HAP-1 (cell line): Measurements from ENCODE around the gene RHD.
A peak's percentile ranks its signal among the peaks of the same experiment; 100 is the strongest.
"Not testable (repeated sequence)": the region's sequence is repeated elsewhere in the genome, so short reads cannot be mapped to it uniquely, and the experiment has no call there.

Experiments used
- DNase-seq, 2 experiments: peaks; one replicate each; pipeline ENCODE4 v3.0.0-alpha.2; 2016 to 2020; ENCODE audit warnings: low spot score in 2 of 2
- H3K27me3 ChIP-seq: fragments of 250-450 bp; sonication (Bioruptor Pico); 2 replicates; pipeline ENCODE4 v1.5.1; 2020; ENCODE audit warnings: low read depth, mild to moderate bottlenecking, moderate library complexity
- H3K36me3 ChIP-seq: fragments of 250-450 bp; sonication (Bioruptor Pico); replicated peaks from 2 replicates; pipeline ENCODE4 v1.5.1; 2020; ENCODE audit warnings: mild to moderate bottlenecking
- H3K4me1 ChIP-seq: fragments of 250-450 bp; sonication (Bioruptor Pico); 2 replicates; pipeline ENCODE4 v1.5.1; 2020; ENCODE audit warnings: mild to moderate bottlenecking
- H3K4me3 ChIP-seq: fragments of 250-450 bp; sonication (Bioruptor Pico); 2 replicates; pipeline ENCODE4 v1.5.1; 2020; ENCODE audit warnings: mild to moderate bottlenecking, moderate library complexity
- H3K9me3 ChIP-seq: fragments of 250-450 bp; sonication (Bioruptor Pico); 2 replicates; pipeline ENCODE4 v1.5.1; 2020; ENCODE audit warnings: mild to moderate bottlenecking, moderate library complexity
- in situ Hi-C: fragments of 300-500 bp; cut with MboI; formaldehyde crosslinking; loops from 3 replicates; pipeline ENCODE4 v1.14.3; 2020; ENCODE audit warnings: low sequenced_read_pairs, inconsistent platforms, mixed read lengths

RHD gene

DNA sequence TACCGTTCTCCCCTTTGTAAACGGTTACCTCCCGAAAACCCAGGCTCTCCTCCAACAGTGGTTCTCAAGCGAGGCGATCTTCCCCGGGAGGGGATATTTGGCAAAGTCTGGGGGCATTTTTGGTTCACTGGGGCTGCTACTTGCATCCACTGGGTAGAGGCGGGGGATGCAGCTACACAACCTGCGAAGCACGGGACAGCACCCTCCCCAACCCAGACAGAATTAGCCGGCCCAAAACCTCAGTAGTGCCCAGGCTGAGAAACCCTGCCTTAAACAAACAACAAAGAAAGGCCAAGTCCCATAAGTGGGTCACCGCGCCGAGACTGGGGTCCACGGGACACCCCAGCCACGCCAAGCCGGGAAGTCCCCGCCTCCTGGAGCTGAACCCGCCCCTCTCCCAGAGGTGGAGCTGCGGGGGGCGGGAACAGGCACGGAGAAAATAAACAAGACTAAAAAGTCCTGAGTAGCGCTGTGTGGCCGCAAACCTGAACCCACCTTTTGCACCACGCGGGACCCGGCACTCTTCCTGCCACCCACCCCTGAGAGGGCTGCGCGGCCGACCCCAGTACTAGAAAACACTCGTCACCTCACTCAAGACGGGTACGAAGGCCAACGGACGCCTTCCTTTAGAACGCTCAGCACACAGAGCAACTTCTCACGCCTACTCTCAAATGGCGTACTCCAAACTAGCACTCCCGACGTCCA, 65.3 kb downstream of the RHD start:
- H3K4me3 ChIP-seq: peak overlapping the region; percentile 92
- DNase-seq, H3K36me3 ChIP-seq, in situ Hi-C loops, H3K9me3 ChIP-seq, H3K27me3 ChIP-seq: not testable (repeated sequence)
- peaks cover 15% of the 10 kb centered on the region for H3K4me1 ChIP-seq

DNA sequence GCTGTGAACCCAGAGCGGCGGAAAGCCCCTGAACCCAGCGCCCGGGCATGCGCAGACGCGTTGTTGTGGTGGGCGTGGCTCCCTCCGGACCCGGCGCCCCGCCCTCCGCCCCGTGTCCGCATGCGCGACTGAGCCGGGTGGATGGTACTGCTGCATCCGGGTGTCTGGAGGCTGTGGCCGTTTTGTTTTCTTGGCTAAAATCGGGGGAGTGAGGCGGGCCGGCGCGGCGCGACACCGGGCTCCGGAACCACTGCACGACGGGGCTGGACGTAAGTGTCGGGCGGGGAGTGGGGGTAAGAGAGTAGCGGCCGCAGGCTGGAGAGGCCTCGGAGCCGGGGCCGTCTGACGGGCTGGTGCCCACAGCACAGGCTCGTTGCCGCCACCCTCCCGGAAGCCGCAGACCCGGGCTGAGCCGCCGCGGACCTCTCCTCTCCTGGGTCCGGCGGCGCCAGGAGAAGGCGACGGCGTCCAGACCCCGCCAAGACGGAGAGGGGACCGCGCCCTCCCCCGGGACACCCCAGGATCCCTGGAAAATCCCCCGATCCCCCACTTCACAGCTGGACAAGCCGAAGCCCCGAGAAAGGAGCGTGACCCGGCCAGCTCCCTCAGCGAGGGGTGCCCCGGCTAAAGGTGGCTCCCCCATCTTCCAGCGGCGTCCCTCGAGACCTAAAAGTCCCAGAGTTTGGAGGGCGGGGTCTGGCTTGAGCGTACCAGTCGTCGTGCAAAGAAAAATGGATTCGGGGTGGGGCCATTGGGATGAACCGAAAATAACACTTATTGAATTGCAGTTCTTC, 66.1 kb downstream of the RHD start, which contains the start of gene TMEM50A:
TMEM50A (plus strand) TSS at position 147 of the 794 bp plus-strand sequence. CDS start 2,153 bp downstream, outside the sequence.
- Histone ChIP-seq H3K36me3 (peaks cover 8% of the 10 kb centered on the region), H3K9me3 (no peaks in the 10 kb centered on the region), H3K4me1 (peaks cover 17% of the 10 kb centered on the region), H3K4me3 (peak within 1 kb of the TSS; percentile 92), H3K27me3 (no peaks in the 10 kb centered on the region)
- DNase-seq: peak; percentile 73 to 91
- in situ Hi-C loops: no loop called here

DNA sequence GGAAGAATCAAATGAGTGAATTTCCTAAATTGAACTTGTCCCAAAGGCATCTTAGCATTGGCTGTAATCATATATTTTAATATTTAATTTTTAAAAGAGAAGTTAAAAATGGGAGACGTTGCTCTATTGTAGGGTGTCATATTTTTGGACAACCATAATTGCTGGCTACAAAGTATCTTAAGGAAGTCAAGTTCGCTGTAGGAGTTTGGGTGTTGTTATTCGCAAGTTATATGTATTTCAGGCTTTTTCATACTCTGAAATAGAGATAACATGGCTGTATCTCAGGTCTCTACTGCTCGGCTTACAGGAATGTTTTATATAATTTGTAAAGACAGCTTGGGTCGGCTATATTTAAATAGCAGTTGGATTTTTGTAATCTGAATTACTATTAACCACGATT, 66.7 kb downstream of the RHD start:
- Histone ChIP-seq H3K9me3 (no peaks in the 10 kb centered on the region), H3K4me1 (peaks cover 17% of the 10 kb centered on the region), H3K4me3 (peak overlapping the region; percentile 92), H3K36me3 (peaks cover 13% of the 10 kb centered on the region), H3K27me3 (no peaks in the 10 kb centered on the region)
- in situ Hi-C loops: no loop called here
- DNase-seq: no peak

DNA sequence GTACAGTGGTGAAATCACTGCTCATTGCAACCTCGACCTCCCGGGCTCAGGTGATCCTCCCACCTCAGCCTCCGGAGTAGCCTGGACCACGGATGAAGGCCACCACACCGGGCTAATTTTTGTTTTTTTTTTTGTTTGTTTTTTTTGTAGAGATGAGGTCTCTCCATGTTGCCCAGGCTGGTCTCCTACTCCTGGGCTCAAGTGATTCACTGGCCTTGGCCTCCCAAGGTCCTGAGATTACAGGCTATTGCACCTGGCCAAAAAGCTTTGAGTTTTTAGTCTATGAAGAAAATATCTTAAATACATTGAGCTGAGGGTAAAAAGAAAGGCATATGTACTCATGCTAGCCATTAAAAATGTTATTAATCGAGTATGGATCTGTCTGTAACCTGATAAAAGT, 69.4 kb downstream of the RHD start:
- H3K36me3 ChIP-seq: peaks cover 23% of the 10 kb centered on the region
- peaks cover 17% of the 10 kb centered on the region for H3K4me1 ChIP-seq
- in situ Hi-C loops: no loop called here
- no peaks in the 10 kb centered on the region for H3K27me3 ChIP-seq
- H3K4me3 ChIP-seq: no peak overlapping the region
- no peaks in the 10 kb centered on the region for H3K9me3 ChIP-seq
- no peak for DNase-seq

DNA sequence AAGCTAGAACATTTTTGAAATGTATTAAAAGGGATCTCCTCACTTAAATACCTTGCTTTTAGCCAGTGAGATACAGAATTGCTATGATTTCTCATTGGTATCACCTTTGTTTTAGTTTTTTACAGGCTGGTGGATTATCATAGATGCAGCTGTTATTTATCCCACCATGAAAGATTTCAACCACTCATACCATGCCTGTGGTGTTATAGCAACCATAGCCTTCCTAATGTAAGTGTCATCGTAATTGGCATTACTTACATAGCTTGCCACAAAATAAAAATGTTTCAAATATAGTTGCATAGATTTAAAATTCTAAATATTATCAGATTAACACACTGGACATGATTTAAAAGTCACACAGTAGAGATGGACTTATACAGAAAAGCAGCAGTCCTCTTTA, 70.5 kb downstream of the RHD start:
- H3K27me3 ChIP-seq: no peaks in the 10 kb centered on the region
- H3K4me3 ChIP-seq: no peak overlapping the region
- no peaks in the 10 kb centered on the region for H3K9me3 ChIP-seq
- H3K36me3 ChIP-seq: peaks cover 23% of the 10 kb centered on the region
- peaks cover 17% of the 10 kb centered on the region for H3K4me1 ChIP-seq
- in situ Hi-C loops: no loop called here
- DNase-seq: no peak

DNA sequence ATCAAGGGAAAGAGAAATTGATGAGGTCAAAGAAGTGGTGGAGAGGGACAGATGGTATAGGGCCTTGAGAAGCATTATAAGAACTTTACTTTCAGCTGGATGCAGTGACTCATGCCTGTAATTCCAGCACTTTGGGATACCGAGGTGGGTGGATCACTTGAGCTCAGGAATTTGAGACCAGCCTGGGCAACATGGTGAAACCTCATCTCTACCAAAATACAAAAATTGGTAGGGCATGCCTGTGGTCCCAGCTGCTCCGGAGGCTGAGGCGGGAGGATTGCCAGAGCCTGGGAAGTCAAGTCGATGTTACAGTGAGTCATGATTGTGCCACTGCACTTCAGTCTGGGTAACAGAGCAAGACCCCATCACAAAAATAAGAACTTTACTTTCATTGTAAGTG, 71.6 kb downstream of the RHD start:
- peaks cover 23% of the 10 kb centered on the region for H3K36me3 ChIP-seq
- no peak for DNase-seq
- no peaks in the 10 kb centered on the region for H3K27me3 ChIP-seq
- H3K4me1 ChIP-seq: peaks cover 17% of the 10 kb centered on the region
- no peaks in the 10 kb centered on the region for H3K9me3 ChIP-seq
- H3K4me3 ChIP-seq: no peak overlapping the region
- in situ Hi-C loops: no loop called here

DNA sequence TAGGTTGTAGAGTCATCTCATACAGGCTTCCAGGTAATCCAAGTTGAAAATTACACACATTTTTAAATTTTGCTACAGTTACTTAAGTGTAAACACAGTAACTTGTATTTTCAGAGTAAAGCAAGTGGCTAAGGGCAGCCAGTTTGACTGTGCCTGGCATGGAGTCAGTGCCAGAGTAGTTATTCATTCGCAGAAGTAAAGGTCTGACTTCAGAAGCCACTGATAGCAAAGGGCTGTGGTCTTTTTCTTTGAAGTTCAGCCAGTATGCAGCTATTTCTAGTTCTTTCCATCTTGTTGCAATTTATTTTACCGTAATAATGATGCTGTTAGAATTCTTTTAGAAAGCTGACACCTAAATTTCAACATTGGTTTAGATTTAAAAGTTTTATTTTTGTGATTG, 75.2 kb downstream of the RHD start:
- Histone ChIP-seq H3K27me3 (no peaks in the 10 kb centered on the region), H3K4me1 (0 out of 2 replicates have a peak, but pooled peaks cover 3% of the 10 kb centered on the region), H3K9me3 (no peaks in the 10 kb centered on the region), H3K36me3 (peaks cover 35% of the 10 kb centered on the region), H3K4me3 (no peak overlapping the region)
- no peak for DNase-seq
- in situ Hi-C loops: no loop called here

DNA sequence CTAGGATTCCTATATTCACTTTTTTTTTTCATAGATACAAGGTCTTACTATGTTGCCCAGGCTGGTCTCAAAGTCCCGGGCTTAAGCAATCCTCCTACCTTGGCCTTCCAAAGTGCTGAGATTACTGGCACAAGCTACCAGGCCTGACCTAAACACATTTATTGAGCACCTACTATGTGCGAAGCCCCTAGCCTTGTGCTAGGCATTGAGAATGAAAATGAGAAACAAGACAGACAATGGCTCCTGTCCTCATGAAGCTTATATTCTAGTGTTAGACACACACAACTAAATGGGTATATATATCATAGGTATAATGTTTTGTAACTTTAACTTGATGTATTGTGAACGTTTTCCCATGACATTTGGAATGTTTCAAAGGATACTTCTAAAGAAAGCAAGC, 77.3 kb downstream of the RHD start:
- Histone ChIP-seq H3K4me3 (no peak overlapping the region), H3K4me1 (no peaks in the 10 kb centered on the region), H3K36me3 (peaks cover 34% of the 10 kb centered on the region), H3K27me3 (no peaks in the 10 kb centered on the region), H3K9me3 (no peaks in the 10 kb centered on the region)
- in situ Hi-C loops: no loop called here
- DNase-seq: no peak

DNA sequence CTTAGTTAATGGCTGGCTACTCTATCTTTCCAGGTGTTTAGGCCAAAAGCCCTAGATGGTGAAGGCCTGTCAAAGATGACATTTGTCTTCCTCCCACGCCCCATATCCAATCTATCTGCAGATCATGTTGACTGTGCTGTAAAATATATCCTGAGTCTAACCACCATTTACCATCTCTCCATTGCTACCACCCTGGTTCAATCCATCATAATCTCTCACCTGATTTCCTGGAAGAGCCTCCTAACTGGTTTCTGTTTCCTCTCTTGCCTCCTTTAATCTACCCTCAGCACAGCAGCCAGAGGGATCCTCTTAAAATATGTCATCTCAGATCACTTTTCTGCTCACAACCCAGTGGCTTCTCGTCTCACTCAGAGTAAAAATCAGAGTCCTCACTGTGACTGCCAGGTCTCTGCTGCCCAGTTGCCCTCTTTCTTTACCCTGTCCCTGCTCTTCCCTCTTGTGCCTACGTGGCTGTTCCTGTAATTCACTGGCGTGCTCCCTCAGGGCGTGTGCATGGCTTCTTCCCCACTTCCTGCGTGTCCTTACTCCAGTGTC, 83.6 kb downstream of the RHD start:
- in situ Hi-C loops: no loop called here
- DNase-seq: no peak
- Histone ChIP-seq H3K36me3 (peaks cover 44% of the 10 kb centered on the region), H3K4me3 (no peak overlapping the region), H3K9me3 (no peaks in the 10 kb centered on the region), H3K4me1 (no peaks in the 10 kb centered on the region), H3K27me3 (no peaks in the 10 kb centered on the region)

DNA sequence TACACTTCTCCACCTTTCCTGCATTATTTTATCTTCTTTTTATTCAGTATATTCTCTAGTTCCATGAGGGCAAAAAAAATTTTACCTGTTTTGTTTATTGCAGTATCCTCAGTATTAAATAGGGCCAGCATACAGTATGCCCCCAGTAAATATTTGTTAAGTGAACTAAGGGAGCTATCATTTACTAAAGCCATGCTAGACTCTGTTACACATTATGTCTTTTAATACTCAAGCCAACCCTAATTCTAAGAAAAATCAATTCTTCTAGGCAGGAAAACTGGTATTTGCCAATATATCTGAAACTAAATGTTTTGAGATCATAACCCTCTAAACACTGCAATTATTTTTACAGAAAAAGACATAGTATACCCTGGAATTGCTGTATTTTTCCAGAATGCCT, 84.1 kb downstream of the RHD start:
- DNase-seq: no peak
- Histone ChIP-seq H3K4me1 (no peaks in the 10 kb centered on the region), H3K36me3 (peaks cover 46% of the 10 kb centered on the region), H3K4me3 (no peak overlapping the region), H3K27me3 (no peaks in the 10 kb centered on the region), H3K9me3 (no peaks in the 10 kb centered on the region)
- in situ Hi-C loops: no loop called here

DNA sequence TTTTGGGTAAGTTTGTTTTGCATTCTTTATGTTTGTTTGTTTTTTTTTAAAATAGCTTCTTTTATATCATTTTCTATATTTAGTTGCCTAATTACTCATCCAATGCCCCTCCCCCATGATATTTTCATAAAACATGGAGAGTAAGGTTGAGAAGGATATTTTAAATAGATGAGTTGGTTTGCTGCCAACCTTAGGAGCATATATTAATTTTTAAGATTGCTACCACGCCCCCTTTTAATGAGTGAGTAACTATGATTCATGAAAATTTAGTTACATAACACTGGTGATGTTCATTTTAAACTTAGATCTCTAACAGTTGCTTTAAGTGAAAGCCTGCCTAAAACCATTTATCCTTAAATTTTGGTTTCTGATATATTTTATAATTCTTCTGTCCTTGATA, 84.5 kb downstream of the RHD start:
- no peak overlapping the region for H3K4me3 ChIP-seq
- DNase-seq: no peak
- in situ Hi-C loops: no loop called here
- H3K27me3 ChIP-seq: no peaks in the 10 kb centered on the region
- H3K9me3 ChIP-seq: no peaks in the 10 kb centered on the region
- H3K4me1 ChIP-seq: no peaks in the 10 kb centered on the region
- peaks cover 43% of the 10 kb centered on the region for H3K36me3 ChIP-seq

DNA sequence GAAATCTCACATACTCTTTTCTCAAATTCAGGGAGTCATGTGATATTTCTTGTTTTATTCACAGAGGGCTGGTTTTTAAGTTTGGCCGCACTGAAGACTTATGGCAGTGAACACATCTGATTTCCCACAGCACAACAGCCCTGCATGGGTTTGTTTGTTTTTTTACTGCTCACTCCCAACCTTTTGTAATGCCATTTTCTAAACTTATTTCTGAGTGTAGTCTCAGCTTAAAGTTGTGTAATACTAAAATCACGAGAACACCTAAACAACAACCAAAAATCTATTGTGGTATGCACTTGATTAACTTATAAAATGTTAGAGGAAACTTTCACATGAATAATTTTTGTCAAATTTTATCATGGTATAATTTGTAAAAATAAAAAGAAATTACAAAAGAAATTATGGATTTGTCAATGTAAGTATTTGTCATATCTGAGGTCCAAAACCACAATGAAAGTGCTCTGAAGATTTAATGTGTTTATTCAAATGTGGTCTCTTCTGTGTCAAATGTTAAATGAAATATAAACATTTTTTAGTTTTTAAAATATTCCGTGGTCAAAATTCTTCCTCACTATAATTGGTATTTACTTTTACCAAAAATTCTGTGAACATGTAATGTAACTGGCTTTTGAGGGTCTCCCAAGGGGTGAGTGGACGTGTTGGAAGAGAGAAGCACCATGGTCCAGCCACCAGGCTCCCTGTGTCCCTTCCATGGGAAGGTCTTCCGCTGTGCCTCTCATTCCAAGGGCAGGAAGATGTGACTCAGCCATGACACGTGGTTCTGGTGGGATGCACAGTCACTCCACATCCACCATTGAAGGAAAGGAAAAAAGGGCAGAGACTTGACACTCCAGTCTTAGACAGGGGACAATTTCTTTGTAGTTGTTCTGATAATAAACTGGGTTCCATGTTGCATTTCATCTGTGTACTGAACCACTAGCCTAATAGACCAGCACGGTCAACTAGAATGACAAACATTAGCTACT, 88.6 kb downstream of the RHD start:
- H3K4me3 ChIP-seq: no peak overlapping the region
- no peak for DNase-seq
- in situ Hi-C loops: no loop called here
- H3K36me3 ChIP-seq: peaks cover 25% of the 10 kb centered on the region
- H3K4me1 ChIP-seq: no peaks in the 10 kb centered on the region
- H3K9me3 ChIP-seq: no peaks in the 10 kb centered on the region
- H3K27me3 ChIP-seq: no peaks in the 10 kb centered on the region

DNA sequence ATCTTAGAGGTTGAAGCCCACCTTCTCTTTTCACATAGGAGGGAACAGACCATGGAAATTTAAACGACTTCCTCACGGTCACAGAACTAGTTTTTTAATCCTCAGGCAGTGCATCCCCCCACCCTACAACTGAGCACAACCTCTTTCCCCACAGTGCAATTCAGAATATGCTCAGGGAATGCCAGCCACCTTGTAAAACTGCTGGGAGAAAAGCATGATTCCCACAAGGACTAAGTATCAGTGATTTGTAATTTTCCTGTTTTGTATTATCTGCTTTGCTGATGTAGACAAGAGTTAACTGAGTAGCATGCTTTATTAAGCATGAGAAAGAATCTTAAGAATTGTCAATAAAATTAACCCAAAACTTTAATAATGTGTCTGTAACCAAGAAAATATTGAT, 89.6 kb downstream of the RHD start:
- DNase-seq: no peak
- Histone ChIP-seq H3K4me3 (no peak overlapping the region), H3K27me3 (no peaks in the 10 kb centered on the region)

More for the DNA sequence above, 89.6 kb downstream of the RHD start:
- Histone ChIP-seq H3K9me3 (no peaks in the 10 kb centered on the region), H3K36me3 (peaks cover 18% of the 10 kb centered on the region), H3K4me1 (no peaks in the 10 kb centered on the region)
- in situ Hi-C loops: no loop called here
